Heart left ventricle (tissue), 16 donors: Measurements from ENCODE around the gene IGSF11. TPM values are rescaled to one million over a fixed set of nuclear protein-coding genes. Genes with fewer than 3 reads are reported as not detected.
"Not testable (repeated sequence)": the region's sequence is repeated elsewhere in the genome, so short reads cannot be mapped to it uniquely, and the experiment has no call there.

Source experiments
- ATAC-seq, 4 donors: fragments of 200-7000 bp; cut with Tn5 transposase; one replicate each; pipeline ENCODE4 v1.9.1; 2020 to 2022; ENCODE audit warnings: moderate library complexity in 4 of 4, mild to moderate bottlenecking in 3 of 4, moderate number of reproducible peaks in 1 of 4
- DNase-seq, 5 donors: peaks; one replicate each; pipeline ENCODE4 v3.0.0-alpha.2; 2020
- H3K27ac ChIP-seq, 12 donors: fragments of 200-600 bp; sonication (generic) in 4 of 12; one replicate each; pipeline versions ENCODE4 v1.5.0 to v1.8.0; 2016 to 2022; ENCODE audit warnings: mild to moderate bottlenecking in 2 of 12
- H3K27me3 ChIP-seq, 9 donors: fragments of 200-600 bp; sonication (generic) in 2 of 9; one replicate each; pipeline versions ENCODE4 v1.5.1 to v1.8.0; 2016 to 2022; ENCODE audit warnings: mild to moderate bottlenecking in 3 of 9
- H3K36me3 ChIP-seq, 9 donors: fragments of 200-600 bp; sonication (generic) in 2 of 9; one replicate each; pipeline versions ENCODE4 v1.5.0 to v1.8.0; 2018 to 2022; ENCODE audit warnings: mild to moderate bottlenecking in 2 of 9
- H3K4me1 ChIP-seq, 12 donors: fragments of 200-600 bp; sonication (generic) in 4 of 12; one replicate each; pipeline versions ENCODE4 v1.5.0 to v1.8.0; 2016 to 2022; ENCODE audit warnings: mild to moderate bottlenecking in 3 of 12
- H3K4me3 ChIP-seq, 12 donors: fragments of 200-600 bp; sonication (generic) in 4 of 12; one replicate each; pipeline versions ENCODE4 v1.5.0 to v1.8.0; 2017 to 2022; ENCODE audit warnings: mild to moderate bottlenecking in 9 of 12, moderate library complexity in 4 of 12
- H3K9me3 ChIP-seq, 12 donors: fragments of 200-600 bp; sonication (generic) in 4 of 12; one replicate each; pipeline versions ENCODE4 v1.5.0 to v1.8.0; 2016 to 2022; ENCODE audit warnings: mild to moderate bottlenecking in 1 of 12
- CTCF ChIP-seq, 12 donors: fragments of 200-600 bp; sonication (generic) in 4 of 12; IDR thresholded peaks; one replicate each; pipeline versions ENCODE4 v1.5.0 to v1.8.0; 2018 to 2022; ENCODE audit warnings: antibody characterized with exemption in 12 of 12, mild to moderate bottlenecking in 5 of 12
- POLR2A ChIP-seq, 2 donors: fragments of 450-650 bp; IDR thresholded peaks; one replicate each; pipeline ENCODE4 v1.6.1; 2017; ENCODE audit warnings: antibody characterized with exemption in 2 of 2, mild to moderate bottlenecking in 2 of 2, moderate library complexity in 2 of 2
- WGBS, 4 donors: extraction: QIAGEN DNeasy Blood & Tissue Kit in 2 of 4; methylation state at CpG; one replicate each; pipeline versions ENCODE4 v1.1.5 to v1.1.7; 2013 to 2018; 5-methylcytosine and 5-hydroxymethylcytosine counted together
- intact Hi-C, 10 donors: fragments of 100-400 bp; cut with DNase I; formaldehyde crosslinking; loops; one replicate each; pipeline versions ENCODE4 v1.11.1 to v1.14.2; 2022
- polyA plus RNA-seq, 2 donors: library from polyadenylated mRNA; stranded (reverse); fragments of 200-250 nt; gene quantifications; one replicate each; pipeline ENCODE4 v1.2.3, GENCODE V29; 2013
- total RNA-seq, 9 donors: library from RNA; depleted of rRNA in 2 of 9; stranded (reverse); fragments of >200 nt in 2 of 9; fragmentation: NEBNext Ultra II Directional in 3 of 9; extraction: Animal tissue kit (Norgen Biotek cat#: 25700) in 3 of 9; gene quantifications; one replicate each; pipeline versions ENCODE4 v1.1.0 to v1.2.4, GENCODE V29; 2016 to 2023
- donor health status: ischemic (EF 13 %, LVEDD 7.1; RV severe dilation, severe dysfunction).
- donor health status: healthy with polysubstance abuse.
- donor health status: DM: no; HTN: yes; CAD: no.
- donor health status: DM: no; HTN: no; CAD: no.
- donor health status: ischemic (EF 25% LVEDD 6.9; RV normal size, moderate dysfunction).
- donor health status: ischemic (EF 25% LVEDD 5.7; RV mildly dilated, moderate dysfunction).
- donor health status: healthy.
- donor health status: DM: yes; HTN: yes; CAD: no.
- donor health status: ischemic (EF 35%, LVEDD 5.7; RV mildly dilated, moderate dysfunction).
- donor health status: nonischemic (EF 11% LVEDD 7.7; RV severe dilation, severe dysfunction).
- donor health status: DM: yes; HTN: yes; CAD: no.
- donor health status: PGD.
- donor health status: ischemic (EF 29% LVEDD 5.4; RV normal size, mild dysfunction).
- donor health status: nonischemic (EF 23%, LVEDD 6.1; RV moderate dilation, normal function).

IGSF11 gene
- total and polyA plus RNA-seq, 11 donors: 0.32 to 5.0 (median 1.5) TPM

DNA sequence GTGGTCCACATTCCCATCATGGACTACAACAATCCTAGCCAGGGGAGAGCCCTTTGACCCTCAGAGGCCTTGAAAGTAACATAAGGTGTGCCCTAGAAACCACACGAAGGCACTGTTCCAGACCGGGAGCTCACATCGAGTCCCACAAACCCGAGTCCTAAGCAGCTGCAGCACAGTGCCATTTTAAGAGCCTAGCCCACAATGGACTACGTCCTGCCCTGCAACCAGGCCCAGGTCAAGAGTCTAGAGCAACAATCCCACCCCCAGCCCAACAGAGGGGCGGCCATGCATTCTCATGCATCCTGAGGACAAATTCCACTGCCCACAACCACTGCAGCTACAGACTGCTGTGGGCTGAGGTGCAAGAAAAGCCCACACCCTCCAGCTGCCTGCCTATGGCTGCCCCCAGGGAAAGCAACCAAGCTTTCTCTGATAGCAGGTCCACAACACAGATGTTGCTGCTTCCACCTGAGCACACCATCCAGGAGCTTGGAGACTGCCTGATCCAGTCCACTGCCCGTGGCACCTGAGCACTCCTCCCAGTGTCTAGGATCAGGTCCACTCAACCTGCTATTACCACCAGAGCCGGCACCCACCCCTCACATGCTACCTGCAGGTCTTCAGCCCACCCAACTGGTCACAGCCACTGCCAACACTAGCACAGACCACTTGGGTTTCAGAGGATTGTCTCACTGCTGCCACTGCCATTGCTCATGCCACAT, 56.8 kb downstream of the IGSF11 start:
- peak in 1 of 5 donors; percentile 36 for DNase-seq
- 84 to 90% (median 87%) methylated on average over 6 to 8 of the region's 8 CpGs for WGBS, 4 donors
- H3K27me3 ChIP-seq: peaks cover 0 to 2% (median 0%) of the 10 kb centered on the region in 9 donors
- peaks cover 0 to 3% (median 0%) of the 10 kb centered on the region in 12 donors for H3K9me3 ChIP-seq
- H3K27ac ChIP-seq: no peak overlapping the region
- ATAC-seq: peak in 1 of 4 donors; percentile 22
- H3K4me1 ChIP-seq: peaks cover 0 to 5% (median 0%) of the 10 kb centered on the region in 12 donors
- intact Hi-C loops: no loop called here
- TF ChIP-seq CTCF (IDR thresholded peaks at IDR 0.05) (no peak), POLR2A (IDR thresholded peaks at IDR 0.05) (no peak)
- H3K36me3 ChIP-seq: no peaks in the 10 kb centered on the region
- no peak overlapping the region for H3K4me3 ChIP-seq

GRCh38 chr3:118977118-118977517, 57.5 kb downstream of the IGSF11 start:
- no peak overlapping the region for H3K27ac ChIP-seq
- DNase-seq (no peak), ATAC-seq (no peak)
- peaks cover 0 to 12% (median 0%) of the 10 kb centered on the region in 12 donors for H3K4me1 ChIP-seq
- no peaks in the 10 kb centered on the region for H3K36me3 ChIP-seq
- H3K4me3 ChIP-seq: no peak overlapping the region
- H3K27me3 ChIP-seq: peaks cover 0 to 2% (median 0%) of the 10 kb centered on the region in 9 donors
- TF ChIP-seq POLR2A (IDR thresholded peaks at IDR 0.05) (no peak), CTCF (IDR thresholded peaks at IDR 0.05) (no peak)
- peaks cover 0 to 3% (median 0%) of the 10 kb centered on the region in 12 donors for H3K9me3 ChIP-seq
- intact Hi-C loops: no loop called here

DNA sequence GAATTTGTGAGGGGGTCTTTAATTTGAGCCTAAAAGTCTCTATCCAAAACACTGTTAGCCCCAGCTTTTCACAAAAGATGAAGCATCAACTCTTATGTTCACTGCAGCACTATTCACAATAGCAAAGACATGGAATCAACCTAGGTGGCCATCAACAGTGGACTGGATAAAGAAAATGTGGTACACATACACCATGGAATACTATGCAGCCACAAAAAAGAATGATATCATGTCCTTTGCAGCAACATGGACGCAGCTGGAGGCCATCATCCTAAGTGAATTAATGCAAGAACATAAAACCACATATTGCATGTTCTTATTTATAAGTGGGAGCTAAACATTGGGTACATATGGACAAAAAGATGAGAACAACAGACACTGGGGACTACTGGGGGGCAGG, 59.2 kb downstream of the IGSF11 start:
- ATAC-seq, H3K27ac ChIP-seq, DNase-seq, H3K36me3 ChIP-seq, H3K9me3 ChIP-seq, H3K4me3 ChIP-seq, intact Hi-C loops, H3K27me3 ChIP-seq: not testable (repeated sequence)
- peaks cover 0 to 16% (median 0%) of the 10 kb centered on the region in 12 donors for H3K4me1 ChIP-seq
- 78 to 91% (median 83%) methylated on average over 1 of the region's 1 CpG for WGBS, 4 donors

GRCh38 chr3:118974356-118975097, 60.1 kb downstream of the IGSF11 start:
- Histone ChIP-seq H3K9me3 (peaks cover 0 to 3% (median 0%) of the 10 kb centered on the region in 12 donors), H3K4me1 (peaks cover 0 to 16% (median 0%) of the 10 kb centered on the region in 12 donors), H3K27ac (no peak overlapping the region), H3K36me3 (no peaks in the 10 kb centered on the region), H3K27me3 (no peaks in the 10 kb centered on the region), H3K4me3 (no peak overlapping the region)
- ATAC-seq (no peak), DNase-seq (no peak)
- intact Hi-C loops: no loop called here
- TF ChIP-seq POLR2A (IDR thresholded peaks at IDR 0.05) (no peak), CTCF (IDR thresholded peaks at IDR 0.05) (no peak)
- 72 to 82% (median 80%) methylated on average over 6 of the region's 6 CpGs for WGBS, 4 donors
